Fibroblast of skin of left quadriceps (primary cell): ENCODE data around the gene PYY.
A peak's percentile ranks its signal among the peaks of the same experiment; 100 is the strongest.

Experiments used
- DNase-seq, 2 experiments: peaks; one replicate each; pipeline ENCODE4 v3.0.0-alpha.2; 2013; ENCODE audit warnings: low read depth in 2 of 2

Gene PYY

GRCh38 chr17:43915559-43915958 lies 38.2 kb downstream of the PYY start:
- DNase-seq: no peak

GRCh38 chr17:43914451-43914850 lies 39.3 kb downstream of the PYY start:
- DNase-seq: no peak

- no peak for DNase-seq
These were observed 40.2 kb downstream of the PYY start for GRCh38 chr17:43913584-43913983.

- DNase-seq: no peak
These were observed 41.0 kb downstream of the PYY start for GRCh38 chr17:43912635-43913304.

GRCh38 chr17:43911904-43912303 lies 41.8 kb downstream of the PYY start:
- DNase-seq: no peak

- no peak for DNase-seq
These were observed 44.1 kb downstream of the PYY start for GRCh38 chr17:43909537-43910231.

- peak; percentile 46 to 51 for DNase-seq
These were observed 45.6 kb downstream of the PYY start for GRCh38 chr17:43907998-43908721.

GRCh38 chr17:43907425-43907981 lies 46.2 kb downstream of the PYY start, which contains the start of gene MPP2:
Gene MPP2, minus strand, starts transcription at chr17:43907536. Its CDS starts 3,076 bp downstream, at chr17:43904460.
- DNase-seq: peak; percentile 41 to 45

GRCh38 chr17:43906951-43907424 lies 46.8 kb downstream of the PYY start:
- DNase-seq: no peak

GRCh38 chr17:43905985-43906852 lies 47.5 kb downstream of the PYY start:
- DNase-seq: peak; percentile 15 to 22

GRCh38 chr17:43905400-43905984 lies 48.2 kb downstream of the PYY start:
- DNase-seq: no peak
